T-cell (primary cell): ENCODE data around the gene PAFAH1B2. TPM values are rescaled to one million over a fixed set of nuclear protein-coding genes. Genes with fewer than 3 reads are reported as not detected.
"Not testable (repeated sequence)": the region's sequence is repeated elsewhere in the genome, so short reads cannot be mapped to it uniquely, and the experiment has no call there.

Source experiments
- ATAC-seq, 4 experiments: fragments of 200-7000 bp in 3 of 4; fragments of 150-1000 bp in 1 of 4; cut with Tn5 transposase; replicated peaks in 1 of 4; 1 replicate in 3 of 4; 2 replicates in 1 of 4; pipeline ENCODE4 v1.10.0; 2021; ENCODE audit warnings: moderate library complexity in 3 of 4, mild to moderate bottlenecking in 2 of 4, moderate number of reproducible peaks in 1 of 4
- CTCF ChIA-PET, 2 donors: fragments of 300-600 bp; sonication (Branson Sonifier 250); formaldehyde crosslinking; loops; one replicate each; lab custom pipeline; 2022; ENCODE audit warnings: antibody characterized with exemption in 2 of 2; lab: Charles Lee
- POLR2A ChIA-PET, 2 donors: fragments of 300-600 bp; sonication (Branson Sonifier 250); formaldehyde crosslinking; loops; one replicate each; lab custom pipeline; 2022; ENCODE audit warnings: antibody characterized with exemption in 2 of 2; lab: Charles Lee
- DNase-seq, 35 experiments: peaks; one replicate each; pipeline versions ENCODE4 v3.0.0 to v3.0.0-alpha.2; 2013 to 2023
- H3K27ac ChIP-seq: one replicate; pipeline ENCODE4 v1.5.1; 2013; ENCODE audit warnings: low read length
- H3K27me3 ChIP-seq, 2 experiments: replicated peaks in 1 of 2; 1 replicate in 1 of 2; 2 replicates in 1 of 2; pipeline versions ENCODE4 v1.6.1 to v1.7.0; 2013; ENCODE audit warnings: low read length in 1 of 2, mixed read lengths in 1 of 2; ENCODE audit not compliant: control insufficient read depth in 2 of 2, insufficient read depth in 2 of 2; ENCODE audit errors: extremely low read depth in 1 of 2
- H3K36me3 ChIP-seq, 2 donors: 1 replicate in 1 of 2; 2 replicates in 1 of 2; pipeline versions ENCODE4 v1.6.1 to v1.7.0; 2013; ENCODE audit warnings: low read length in 1 of 2; ENCODE audit not compliant: control insufficient read depth in 2 of 2, insufficient read depth in 1 of 2; ENCODE audit errors: extremely low read depth in 1 of 2
- H3K4me1 ChIP-seq, 2 experiments: 1 replicate in 1 of 2; 2 replicates in 1 of 2; pipeline versions ENCODE4 v1.6.1 to v1.7.0; 2013; ENCODE audit warnings: low read length in 2 of 2, mixed read lengths in 1 of 2; ENCODE audit not compliant: insufficient read depth in 2 of 2, control insufficient read depth in 1 of 2; ENCODE audit errors: extremely low read depth in 1 of 2
- H3K4me3 ChIP-seq, 2 donors: 1 replicate in 1 of 2; 2 replicates in 1 of 2; pipeline versions ENCODE4 v1.5.1 to v1.7.0; 2013; ENCODE audit warnings: mild to moderate bottlenecking in 2 of 2, low read length in 1 of 2, moderate library complexity in 1 of 2; ENCODE audit not compliant: control insufficient read depth in 1 of 2; ENCODE audit errors: extremely low read depth in 1 of 2
- H3K9me3 ChIP-seq: 2 replicates; pipeline ENCODE4 v1.7.0; 2013
- H3K27ac Mint-ChIP-seq, 2 donors: one replicate each; pipeline ENCODE4 v1.8.0; 2020 to 2021; ENCODE audit warnings: mild to moderate bottlenecking in 2 of 2, mixed read lengths in 2 of 2
- H3K27me3 Mint-ChIP-seq, 2 donors: one replicate each; pipeline ENCODE4 v1.8.0; 2021 to 2022; ENCODE audit warnings: mixed read lengths in 2 of 2
- H3K36me3 Mint-ChIP-seq: one replicate; pipeline ENCODE4 v1.8.0; 2021; ENCODE audit warnings: mixed read lengths
- H3K4me1 Mint-ChIP-seq, 3 donors: one replicate each; pipeline ENCODE4 v1.8.0; 2020 to 2022; ENCODE audit warnings: mixed read lengths in 3 of 3, mild to moderate bottlenecking in 1 of 3
- H3K4me3 Mint-ChIP-seq, 3 donors: one replicate each; pipeline ENCODE4 v1.8.0; 2020 to 2022; ENCODE audit warnings: mild to moderate bottlenecking in 3 of 3, mixed read lengths in 3 of 3, moderate library complexity in 3 of 3
- H3K9me3 Mint-ChIP-seq, 3 donors: one replicate each; pipeline ENCODE4 v1.8.0; 2020 to 2022; ENCODE audit warnings: mixed read lengths in 3 of 3
- WGBS: methylation state at CpG from one replicate; pipeline ENCODE4 v1.1.5; 2013; ENCODE audit warnings: missing lambda C conversion rate; ENCODE audit not compliant: insufficient coverage; 5-methylcytosine and 5-hydroxymethylcytosine counted together
- total RNA-seq, 35 experiments: library from RNA in 6 of 35; stranded (reverse) in 6 of 35; fragments of 120-200 nt in 1 of 35; gene quantifications; one replicate each; pipeline versions ENCODE4 v1.2.1 to v1.2.4 and lab custom pipeline; 2013 to 2026

PAFAH1B2 gene
- total RNA-seq, 5 donors from 2014 or later (not counting 1 experiment from before 2014, with no cell fraction given) = 44.1 to 55.9 (median 55.6) TPM

DNA sequence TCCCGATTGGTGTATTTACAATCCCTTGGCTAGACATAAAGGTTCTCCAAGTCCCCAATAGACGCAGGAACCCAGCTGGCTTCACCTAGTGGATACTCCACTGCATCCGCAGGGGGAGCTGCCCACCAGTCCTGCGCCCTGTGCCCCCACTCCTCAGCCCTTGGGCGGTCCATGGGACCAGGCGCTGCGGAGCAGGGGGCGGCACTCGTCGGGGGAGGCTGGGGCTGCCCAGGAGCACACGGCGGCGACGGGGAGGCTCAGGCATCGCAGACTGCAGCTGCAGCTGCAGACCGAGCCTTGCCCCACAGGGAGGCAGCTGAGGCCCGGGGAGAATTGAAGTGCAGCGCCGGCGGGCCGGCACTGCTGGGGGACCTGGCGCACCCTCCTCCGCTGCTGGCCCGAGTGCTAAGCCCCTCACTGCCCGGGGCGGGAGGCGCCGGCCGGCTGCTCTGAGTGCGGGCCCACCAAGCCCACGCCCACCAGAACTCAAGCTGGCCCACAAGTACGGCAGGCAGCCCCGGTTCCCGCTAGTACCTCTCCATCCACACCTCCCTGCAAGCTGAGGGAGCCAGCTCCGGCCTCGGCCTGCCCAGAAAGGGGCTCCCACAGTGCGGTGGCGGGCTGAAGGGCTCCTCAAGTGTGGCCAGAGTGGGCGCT is 33.7 kb upstream of the PAFAH1B2 start:
- ChIA-PET POLR2A (interaction anchor here in 1 of 2 donors (0.6 kb wide), 1 partner anchor 372 kb away, joined by 3 read pairs; no protein-coding TSS in a partner anchor), CTCF (interaction anchor here in 1 of 2 donors (0.6 kb wide), 1 partner anchor 151 kb away, joined by 5 read pairs; no protein-coding TSS in a partner anchor)
- Mint-ChIP-seq H3K36me3 (no peaks in the 10 kb centered on the region), H3K9me3 (no peaks in the 10 kb centered on the region), H3K4me1 (peaks cover 0 to 6% (median 2%) of the 10 kb centered on the region in 3 donors), H3K27ac (no peak overlapping the region), H3K4me3 (no peak overlapping the region), H3K27me3 (no peaks in the 10 kb centered on the region)
- H3K27ac ChIP-seq = no peak overlapping the region
- WGBS = 94% methylated on average over 37 of the region's 39 CpGs
- H3K9me3 ChIP-seq = no peaks in the 10 kb centered on the region
- H3K4me1 ChIP-seq = peaks cover 0 to 5% of the 10 kb centered on the region in 2 experiments
- ATAC-seq = no peak
- peaks cover 0 to 11% of the 10 kb centered on the region in 2 experiments for H3K27me3 ChIP-seq
- no peak for DNase-seq
- H3K36me3 ChIP-seq = no peaks in the 10 kb centered on the region
- H3K4me3 ChIP-seq = no peak overlapping the region

DNA sequence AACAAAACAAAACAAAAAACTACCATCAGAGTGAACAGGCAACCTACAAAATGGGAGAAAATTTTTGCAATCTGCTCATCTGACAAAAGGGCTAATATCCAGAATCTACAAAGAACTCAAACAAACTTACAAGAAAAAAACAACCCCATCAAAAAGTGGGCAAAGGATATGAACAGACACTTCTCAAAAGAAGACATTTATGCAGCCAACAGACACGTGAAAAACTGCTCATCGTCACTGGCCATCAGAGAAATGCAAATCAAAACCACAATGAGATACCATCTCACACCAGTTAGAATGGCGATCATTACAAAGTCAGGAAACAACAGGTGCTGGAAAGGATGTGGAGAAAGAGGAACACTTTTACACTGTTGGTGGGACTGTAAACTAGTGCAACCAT is 31.6 kb upstream of the PAFAH1B2 start:
- H3K4me3 ChIP-seq, DNase-seq, H3K4me3 Mint-ChIP-seq, H3K27me3 ChIP-seq, H3K27me3 Mint-ChIP-seq, H3K4me1 ChIP-seq, H3K27ac ChIP-seq, H3K36me3 ChIP-seq, H3K27ac Mint-ChIP-seq, ATAC-seq, POLR2A ChIA-PET, H3K36me3 Mint-ChIP-seq, H3K4me1 Mint-ChIP-seq, H3K9me3 Mint-ChIP-seq, H3K9me3 ChIP-seq: not testable (repeated sequence)
- CTCF ChIA-PET = interaction anchor here in 1 of 2 donors (0.6 kb wide), 1 partner anchor 34 kb away, joined by 6 read pairs; no protein-coding TSS in a partner anchor
- no CpG with 5 or more reads among the region's 3 CpGs for WGBS

DNA sequence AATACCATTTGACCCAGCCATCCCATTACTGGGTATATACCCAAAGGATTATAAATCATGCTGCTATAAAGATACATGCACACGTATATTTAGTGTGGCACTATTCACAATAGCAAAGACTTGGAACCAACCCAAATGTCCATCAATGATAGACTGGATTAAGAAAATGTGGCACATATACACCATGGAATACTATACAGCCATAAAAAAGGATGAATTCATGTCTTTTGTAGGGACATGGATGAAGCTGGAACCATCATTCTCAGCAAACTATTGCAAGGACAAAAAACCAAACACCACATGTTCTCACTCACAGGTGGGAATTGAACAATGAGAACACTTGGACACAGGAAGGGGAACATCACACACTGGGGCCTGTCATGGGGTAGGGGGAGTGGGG is 31.1 kb upstream of the PAFAH1B2 start:
- no CpG with 5 or more reads among the region's 1 CpG for WGBS
- H3K27me3 Mint-ChIP-seq, H3K4me3 ChIP-seq, ATAC-seq, H3K4me3 Mint-ChIP-seq, H3K9me3 Mint-ChIP-seq, H3K4me1 ChIP-seq, H3K36me3 ChIP-seq, H3K27ac ChIP-seq, H3K9me3 ChIP-seq, POLR2A ChIA-PET, H3K27me3 ChIP-seq, H3K4me1 Mint-ChIP-seq, DNase-seq, H3K27ac Mint-ChIP-seq, H3K36me3 Mint-ChIP-seq: not testable (repeated sequence)
- CTCF ChIA-PET = interaction anchor here in 1 of 2 donors (0.5 kb wide), 1 partner anchor 228 kb away, joined by 3 read pairs; no protein-coding TSS in a partner anchor

DNA sequence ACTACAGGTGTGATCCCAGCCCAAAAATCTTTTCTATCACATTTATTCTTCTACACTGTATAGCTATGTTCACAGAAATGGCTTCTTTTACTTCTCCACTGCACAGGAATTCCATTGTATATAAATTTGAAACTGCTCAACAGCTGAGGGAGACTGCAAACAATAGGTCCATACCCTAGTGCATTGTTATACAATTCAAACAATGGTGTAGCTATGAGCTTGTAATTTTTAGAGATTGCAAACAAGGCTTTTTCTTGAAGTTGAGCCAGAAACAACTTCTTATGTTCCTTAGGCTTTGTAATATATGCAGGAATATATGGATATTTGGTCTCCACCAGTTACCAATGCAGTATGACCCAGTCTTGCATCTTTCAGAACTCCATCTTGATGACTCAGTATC is 26.4 kb upstream of the PAFAH1B2 start:
- H3K4me1 ChIP-seq = no peaks in the 10 kb centered on the region
- no peaks in the 10 kb centered on the region for H3K36me3 ChIP-seq
- Mint-ChIP-seq H3K4me1 (no peaks in the 10 kb centered on the region), H3K9me3 (no peaks in the 10 kb centered on the region), H3K27ac (no peak overlapping the region), H3K27me3 (no peaks in the 10 kb centered on the region), H3K4me3 (no peak overlapping the region), H3K36me3 (no peaks in the 10 kb centered on the region)
- H3K27me3 ChIP-seq = no peaks in the 10 kb centered on the region
- ATAC-seq (no peak), DNase-seq (no peak)
- POLR2A ChIA-PET = interaction anchor here in 1 of 2 donors (0.7 kb wide), 1 partner anchor 282 kb away, joined by 5 read pairs; no protein-coding TSS in a partner anchor
- CTCF ChIA-PET = interaction anchor here in 1 of 2 donors (0.6 to 0.9 kb wide), 2 partner anchors 113 to 239 kb away, joined by 3 to 4 read pairs; no protein-coding TSS in a partner anchor
- H3K9me3 ChIP-seq = no peaks in the 10 kb centered on the region
- H3K4me3 ChIP-seq = no peak overlapping the region
- no peak overlapping the region for H3K27ac ChIP-seq

DNA sequence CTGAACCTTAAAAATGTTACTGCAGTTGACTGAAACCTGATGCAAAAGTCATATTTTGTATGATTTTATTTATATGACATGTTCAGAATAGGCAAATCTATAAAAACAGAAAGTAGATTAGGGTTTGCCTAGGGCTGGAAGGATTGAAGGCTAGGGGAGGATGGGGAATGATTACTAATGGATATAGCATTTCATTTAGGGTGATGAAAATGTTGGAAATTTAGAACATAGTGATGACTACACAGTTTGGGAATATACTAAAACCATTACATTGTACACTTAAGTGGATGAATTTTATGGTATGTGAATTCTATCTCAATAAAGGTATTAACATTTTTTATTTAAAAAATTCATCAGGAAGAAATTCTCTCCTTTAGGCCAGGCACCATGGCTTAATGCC is 22.9 kb upstream of the PAFAH1B2 start:
- no peaks in the 10 kb centered on the region for H3K9me3 Mint-ChIP-seq
- ChIA-PET POLR2A (no interaction called here), CTCF (no interaction called here)
- no peak for DNase-seq
- Histone ChIP-seq H3K4me1 (no peaks in the 10 kb centered on the region), H3K27ac (no peak overlapping the region), H3K9me3 (no peaks in the 10 kb centered on the region), H3K4me3 (no peak overlapping the region), H3K27me3 (no peaks in the 10 kb centered on the region), H3K36me3 (no peaks in the 10 kb centered on the region)
- H3K36me3 Mint-ChIP-seq = no peaks in the 10 kb centered on the region
- no peaks in the 10 kb centered on the region for H3K4me1 Mint-ChIP-seq
- no peak overlapping the region for H3K4me3 Mint-ChIP-seq
- no peak overlapping the region for H3K27ac Mint-ChIP-seq
- ATAC-seq = no peak
- H3K27me3 Mint-ChIP-seq = no peaks in the 10 kb centered on the region

DNA sequence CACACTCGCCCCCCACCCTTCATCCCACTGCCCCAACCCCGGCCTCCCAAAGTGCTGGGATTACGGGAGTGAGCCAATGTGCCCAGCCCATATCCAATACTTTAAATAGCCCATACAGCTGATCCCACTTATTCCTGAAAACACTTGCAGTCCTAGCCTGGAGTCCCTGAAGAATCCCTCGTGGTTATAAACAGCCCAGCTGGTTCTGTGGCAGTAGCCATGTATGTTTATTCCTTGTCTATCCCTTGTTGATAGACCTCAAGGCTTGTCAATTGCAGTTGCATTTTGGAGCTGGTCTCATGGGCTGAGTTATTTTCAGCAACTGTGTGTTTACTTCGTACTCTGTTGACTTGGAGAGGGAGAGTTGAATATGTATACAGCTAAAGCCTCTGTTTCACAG is 21.5 kb upstream of the PAFAH1B2 start:
- H3K4me1 ChIP-seq = no peaks in the 10 kb centered on the region
- H3K4me1 Mint-ChIP-seq = no peaks in the 10 kb centered on the region
- no peak overlapping the region for H3K4me3 Mint-ChIP-seq
- no peak overlapping the region for H3K4me3 ChIP-seq
- ChIA-PET POLR2A (no interaction called here), CTCF (interaction anchor here (0.5 to 0.9 kb wide), 2 partner anchors 13 to 244 kb away, joined by 4 to 6 read pairs; no protein-coding TSS in a partner anchor)
- no peaks in the 10 kb centered on the region for H3K27me3 Mint-ChIP-seq
- H3K27ac Mint-ChIP-seq = no peak overlapping the region
- H3K36me3 Mint-ChIP-seq = no peaks in the 10 kb centered on the region
- H3K9me3 ChIP-seq = no peaks in the 10 kb centered on the region
- 73% methylated on average over 5 of the region's 5 CpGs for WGBS
- ATAC-seq = no peak
- no peaks in the 10 kb centered on the region for H3K36me3 ChIP-seq
- no peak for DNase-seq
- no peaks in the 10 kb centered on the region for H3K27me3 ChIP-seq
- H3K27ac ChIP-seq = no peak overlapping the region
- H3K9me3 Mint-ChIP-seq = no peaks in the 10 kb centered on the region
